ENCODE results near the gene ELOVL5.
A peak's percentile ranks its signal among the peaks of the same experiment; 100 is the strongest.

The ELOVL5 gene

DNA sequence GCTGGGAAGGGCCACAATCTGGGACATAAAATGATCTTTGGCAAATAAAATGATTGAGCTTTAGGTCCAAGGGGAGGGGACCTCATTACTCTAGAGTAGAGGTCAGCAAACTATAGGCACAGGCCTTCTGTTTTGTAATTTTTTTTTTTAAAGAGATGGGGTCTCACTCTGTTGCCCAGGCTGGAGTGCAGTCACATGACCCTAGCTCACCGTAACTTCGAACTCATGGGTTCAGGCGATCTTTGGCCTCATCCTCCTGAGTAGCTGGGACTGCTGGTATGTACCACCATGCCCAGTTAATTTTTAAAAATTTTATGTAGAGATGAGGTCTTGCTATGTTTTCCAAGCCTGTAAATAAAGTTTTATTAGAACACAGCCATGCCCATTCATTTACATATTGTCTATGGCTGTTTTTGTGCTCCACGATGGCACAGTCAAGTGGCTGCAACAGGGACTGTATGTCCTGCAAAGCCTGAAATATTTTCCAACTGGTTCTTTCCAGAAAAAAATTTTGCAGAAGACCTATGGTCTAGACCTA is 82.1 kb downstream of the ELOVL5 start:
- H3K4me3 ChIP-seq (replicated peaks; ENCODE audit: low read depth, low read length): no peak overlapping the region
- no peak for TF ChIP-seq CTCF (IDR thresholded peaks at IDR 0.05; ENCODE audit: low read length, missing control alignments)
- DNase-seq (ENCODE audit: low read depth): no peak

DNA sequence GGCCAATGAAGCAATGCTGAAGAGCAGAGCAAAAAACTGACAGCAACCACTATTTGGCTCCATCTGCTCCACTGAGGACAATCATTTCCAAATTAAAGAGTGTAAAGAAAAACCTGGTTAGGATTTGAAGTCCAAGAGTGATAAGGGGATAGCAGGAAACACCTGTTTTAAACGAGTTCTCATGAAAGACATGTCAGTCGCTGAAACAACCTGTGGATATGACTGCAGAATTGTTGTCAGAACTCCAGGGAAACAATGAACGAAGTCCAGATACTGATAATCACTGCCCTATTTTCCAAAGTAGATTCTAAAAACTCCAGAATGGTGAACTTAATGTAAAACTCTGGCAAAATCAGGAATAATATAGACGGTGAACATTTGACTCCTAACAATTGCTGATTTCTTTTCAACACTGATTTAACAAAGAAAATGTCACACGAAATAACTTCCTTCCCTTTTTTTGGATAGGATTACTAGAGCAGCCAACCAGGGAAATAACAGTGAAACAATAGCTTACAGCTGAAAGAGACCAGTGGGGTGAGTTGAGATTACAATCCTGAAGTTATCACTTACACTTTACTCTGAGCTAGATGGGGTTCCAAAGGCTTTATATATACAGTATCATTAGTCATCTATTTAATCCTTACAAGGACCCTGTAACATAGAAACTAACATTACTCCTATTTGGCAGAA is 83.7 kb downstream of the ELOVL5 start:
- DNase-seq (ENCODE audit: low read depth): no peak
- TF ChIP-seq CTCF (IDR thresholded peaks at IDR 0.05; ENCODE audit: low read length, missing control alignments): no peak
- no peak overlapping the region for H3K4me3 ChIP-seq (replicated peaks; ENCODE audit: low read depth, low read length)

DNA sequence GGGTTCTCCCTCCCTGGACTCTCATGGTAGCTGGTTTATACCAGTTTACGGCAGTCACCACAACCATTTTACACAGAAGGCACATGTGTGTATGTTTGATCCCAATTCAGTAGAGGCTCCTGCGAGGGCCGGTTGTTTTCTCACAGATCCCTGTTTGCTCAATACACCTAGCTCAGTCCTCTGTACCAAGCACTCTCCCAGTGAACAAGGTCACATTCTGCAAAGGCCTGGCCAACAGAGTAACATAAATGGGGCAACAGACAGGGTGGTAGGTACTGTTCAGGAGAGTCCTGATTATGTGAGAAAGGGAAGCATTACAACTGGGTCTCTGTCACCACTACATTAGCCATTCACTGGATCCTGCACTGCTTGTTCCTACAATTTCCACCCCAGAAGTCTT is 84.4 kb downstream of the ELOVL5 start:
- DNase-seq (ENCODE audit: low read depth): no peak
- TF ChIP-seq CTCF (IDR thresholded peaks at IDR 0.05; ENCODE audit: low read length, missing control alignments): no peak
- no peak overlapping the region for H3K4me3 ChIP-seq (replicated peaks; ENCODE audit: low read depth, low read length)

GRCh38 chr6:53263917-53264316 is 84.8 kb downstream of the ELOVL5 start:
- no peak for DNase-seq (ENCODE audit: low read depth)
- H3K4me3 ChIP-seq (replicated peaks; ENCODE audit: low read depth, low read length): no peak overlapping the region
- no peak for TF ChIP-seq CTCF (IDR thresholded peaks at IDR 0.05; ENCODE audit: low read length, missing control alignments)

DNA sequence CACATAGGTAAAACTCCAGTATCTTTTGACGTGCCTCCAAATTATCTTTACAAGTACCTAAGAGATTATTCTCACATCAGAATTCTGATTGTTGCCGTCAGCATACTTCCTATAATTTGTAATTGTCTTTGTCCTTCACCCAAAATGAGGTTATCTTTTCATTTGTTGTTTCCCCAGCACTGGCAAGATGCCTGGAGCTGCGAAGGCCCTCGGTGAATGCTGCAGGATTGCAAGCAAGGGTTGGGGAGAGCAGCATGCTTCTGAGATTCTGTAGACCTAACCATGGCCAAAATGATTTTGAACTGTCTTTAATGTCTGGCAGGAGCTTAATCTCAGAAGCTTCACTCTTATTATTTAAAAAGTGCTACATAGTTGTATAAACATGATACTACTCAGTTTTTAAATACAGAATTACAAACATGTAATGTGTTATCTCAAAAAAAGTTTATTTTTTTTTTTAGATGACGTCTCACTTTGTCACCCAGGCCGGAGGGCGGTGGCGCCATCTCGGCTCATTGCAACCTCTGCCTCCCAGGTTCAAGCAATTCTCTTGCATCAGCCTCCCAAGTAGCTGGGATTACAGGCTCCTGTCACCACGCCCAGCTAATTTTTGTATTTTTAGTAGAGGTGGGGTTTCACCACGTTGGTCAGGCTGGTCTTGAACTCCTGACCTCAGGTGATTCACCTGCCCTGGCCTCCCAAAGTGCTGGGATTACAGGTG is 88.7 kb downstream of the ELOVL5 start:
- peak; percentile 45 for DNase-seq (ENCODE audit: low read depth)
- TF ChIP-seq CTCF (IDR thresholded peaks at IDR 0.05; ENCODE audit: low read length, missing control alignments): no peak
- no peak overlapping the region for H3K4me3 ChIP-seq (replicated peaks; ENCODE audit: low read depth, low read length)

GRCh38 chr6:53258774-53259155 is 90.0 kb downstream of the ELOVL5 start:
- H3K4me3 ChIP-seq (replicated peaks; ENCODE audit: low read depth, low read length): no peak overlapping the region
- no peak for DNase-seq (ENCODE audit: low read depth)
- no peak for TF ChIP-seq CTCF (IDR thresholded peaks at IDR 0.05; ENCODE audit: low read length, missing control alignments)
